H9 (cell line): ENCODE data around the gene PPCDC. TPM values are rescaled to one million over a fixed set of nuclear protein-coding genes. Genes with fewer than 3 reads are reported as not detected.

ENCODE experiments used
- DNase-seq: peaks from one replicate; pipeline ENCODE4 v3.0.0-alpha.2; 2017
- H2AFZ ChIP-seq: one replicate; pipeline ENCODE4 v1.6.1; 2013; ENCODE audit warnings: mild to moderate bottlenecking, low read length, control low read depth, moderate library complexity
- H2AK5ac ChIP-seq: 2 replicates; pipeline ENCODE4 v1.6.1; 2013; ENCODE audit warnings: low read length, control low read depth, mixed read lengths; ENCODE audit not compliant: insufficient read length
- H2BK120ac ChIP-seq: one replicate; pipeline ENCODE4 v1.6.1; 2013; ENCODE audit warnings: low read depth, mild to moderate bottlenecking, low read length, control low read depth, inconsistent platforms; ENCODE audit not compliant: poor library complexity, severe bottlenecking
- H2BK12ac ChIP-seq: 2 replicates; pipeline ENCODE4 v1.6.1; 2013; ENCODE audit warnings: low read length, control low read depth, mixed read lengths, low read depth; ENCODE audit not compliant: insufficient read length
- H2BK15ac ChIP-seq: 2 replicates; pipeline ENCODE4 v1.6.1; 2013; ENCODE audit warnings: low read depth, low read length, control low read depth
- H2BK20ac ChIP-seq: one replicate; pipeline ENCODE4 v1.6.1; 2013; ENCODE audit warnings: low read depth, mild to moderate bottlenecking, low read length, control low read depth, inconsistent platforms; ENCODE audit not compliant: poor library complexity, severe bottlenecking
- H2BK5ac ChIP-seq: 2 replicates; pipeline ENCODE4 v1.6.1; 2013; ENCODE audit warnings: low read length, control low read depth, mixed read lengths; ENCODE audit not compliant: insufficient read length
- H3K14ac ChIP-seq: 2 replicates; pipeline ENCODE4 v1.6.1; 2013; ENCODE audit warnings: low read length, control low read depth; ENCODE audit not compliant: insufficient read depth
- H3K18ac ChIP-seq: 2 replicates; pipeline ENCODE4 v1.6.1; 2013; ENCODE audit warnings: low read depth, mild to moderate bottlenecking, mixed read lengths, low read length, control low read depth; ENCODE audit not compliant: insufficient read length
- H3K23ac ChIP-seq: 2 replicates; pipeline ENCODE4 v1.6.1; 2013; ENCODE audit warnings: low read length, control low read depth, mixed read lengths, low read depth; ENCODE audit not compliant: insufficient read length
- H3K23me2 ChIP-seq: 2 replicates; pipeline ENCODE4 v1.6.1; 2013; ENCODE audit warnings: low read depth, mild to moderate bottlenecking, mixed read lengths, low read length, control low read depth; ENCODE audit not compliant: insufficient read length, poor library complexity, severe bottlenecking
- H3K27ac ChIP-seq: 2 replicates; pipeline ENCODE4 v1.5.1; 2013; ENCODE audit warnings: low read length, control low read depth, mixed read lengths, low read depth; ENCODE audit not compliant: insufficient read length
- H3K27me3 ChIP-seq: 2 replicates; pipeline ENCODE4 v1.6.1; 2013; ENCODE audit warnings: low read length, control low read depth, inconsistent platforms; ENCODE audit not compliant: insufficient read depth
- H3K4ac ChIP-seq: 2 replicates; pipeline ENCODE4 v1.6.1; 2013; ENCODE audit warnings: low read depth, mild to moderate bottlenecking, control low read depth, inconsistent platforms, low read length, moderate library complexity
- H3K4me1 ChIP-seq: 2 replicates; pipeline ENCODE4 v1.6.1; 2013; ENCODE audit warnings: low read length, control low read depth, inconsistent platforms; ENCODE audit not compliant: insufficient read depth
- H3K4me2 ChIP-seq: 2 replicates; pipeline ENCODE4 v1.6.1; 2013; ENCODE audit warnings: low read length, control low read depth, mixed read lengths; ENCODE audit not compliant: insufficient read length, insufficient read depth
- H3K56ac ChIP-seq: 2 replicates; pipeline ENCODE4 v1.6.1; 2013; ENCODE audit warnings: low read depth, mild to moderate bottlenecking, mixed read lengths, low read length, control low read depth; ENCODE audit not compliant: insufficient read length
- H3K79me1 ChIP-seq: 2 replicates; pipeline ENCODE4 v1.6.1; 2013; ENCODE audit warnings: low read depth, mild to moderate bottlenecking, moderate library complexity, low read length, control low read depth, inconsistent platforms; ENCODE audit not compliant: insufficient read depth, poor library complexity, severe bottlenecking
- H3K79me2 ChIP-seq: 2 replicates; pipeline ENCODE4 v1.6.1; 2013; ENCODE audit warnings: low read length, control low read depth, inconsistent platforms; ENCODE audit not compliant: insufficient read depth
- H3K9ac ChIP-seq: 2 replicates; pipeline ENCODE4 v1.6.1; 2013; ENCODE audit warnings: low read length, control low read depth, mixed read lengths; ENCODE audit not compliant: insufficient read length; ENCODE audit errors: extremely low read depth
- H3K9me3 ChIP-seq: one replicate; pipeline ENCODE4 v1.6.1; 2013; ENCODE audit warnings: low read depth, low read length, inconsistent platforms; ENCODE audit not compliant: control insufficient read depth
- H3T11ph ChIP-seq: one replicate; pipeline ENCODE4 v1.6.1; 2013; ENCODE audit warnings: mild to moderate bottlenecking, low read length, control low read depth, inconsistent platforms
- H4K20me1 ChIP-seq: one replicate; pipeline ENCODE4 v1.6.1; 2013; ENCODE audit not compliant: control insufficient read depth, insufficient read length, insufficient read depth
- H4K5ac ChIP-seq: 2 replicates; pipeline ENCODE4 v1.6.1; 2013; ENCODE audit warnings: low read depth, mild to moderate bottlenecking, mixed read lengths, low read length, control low read depth; ENCODE audit not compliant: insufficient read length
- H4K8ac ChIP-seq: replicated peaks from 2 replicates; pipeline ENCODE4 v1.6.1; 2013; ENCODE audit warnings: low read length, control low read depth, mixed read lengths, low read depth; ENCODE audit not compliant: insufficient read length
- H4K91ac ChIP-seq: 2 replicates; pipeline ENCODE4 v1.6.1; 2013; ENCODE audit warnings: low read depth, mild to moderate bottlenecking, moderate library complexity, mixed read lengths, low read length, control low read depth; ENCODE audit not compliant: insufficient read length
- H3K27ac Mint-ChIP-seq, 3 experiments: 2 replicates in 2 of 3; 3 replicates in 1 of 3; pipeline ENCODE4 v1.8.0; 2020 to 2021; ENCODE audit warnings: mixed read lengths in 3 of 3, mild to moderate bottlenecking in 1 of 3, moderate library complexity in 1 of 3
- H3K27me3 Mint-ChIP-seq: 2 replicates; pipeline ENCODE4 v1.8.0; 2021; ENCODE audit warnings: low read depth, mild to moderate bottlenecking, moderate library complexity, mixed read lengths
- H3K36me3 Mint-ChIP-seq, 3 experiments: 2 replicates in 2 of 3; 3 replicates in 1 of 3; pipeline ENCODE4 v1.8.0; 2020 to 2021; ENCODE audit warnings: low read depth in 3 of 3, mixed read lengths in 3 of 3; ENCODE audit not compliant: insufficient read depth in 1 of 3
- H3K4me1 Mint-ChIP-seq, 2 experiments: 2 replicates each; pipeline ENCODE4 v1.8.0; 2020; ENCODE audit warnings: mixed read lengths in 2 of 2
- H3K4me3 Mint-ChIP-seq, 2 experiments: 2 replicates in 1 of 2; 3 replicates in 1 of 2; pipeline ENCODE4 v1.8.0; 2020 to 2021; ENCODE audit warnings: mild to moderate bottlenecking in 2 of 2, mixed read lengths in 2 of 2, moderate library complexity in 1 of 2
- H3K9me3 Mint-ChIP-seq, 2 experiments: 2 replicates in 1 of 2; 3 replicates in 1 of 2; pipeline ENCODE4 v1.8.0; 2020; ENCODE audit warnings: mild to moderate bottlenecking in 2 of 2, mixed read lengths in 2 of 2, moderate library complexity in 1 of 2
- WGBS: extraction: QIAGEN DNeasy Blood & Tissue Kit; methylation state at CpG from one replicate; pipeline ENCODE4 v1.1.7; 2013; ENCODE audit warnings: missing lambda C conversion rate, low lambda C conversion rate, mixed read lengths; ENCODE audit not compliant: insufficient read length; ENCODE audit errors: extremely low coverage; 5-methylcytosine and 5-hydroxymethylcytosine counted together
- total RNA-seq: library from RNA; stranded (reverse); gene quantifications from 2 replicates; pipeline ENCODE4 v1.2.1, GENCODE V29; 2021
- TF ChIP-seq, protein P1 (sequence below): fragments of 200-600 bp; sonication (generic); conservative IDR thresholded peaks from 3 replicates; pipeline ENCODE4 v1.8.0; 2021; ENCODE audit warnings: antibody characterized with exemption, mild to moderate bottlenecking

The PPCDC gene
- total RNA-seq, 1 experiment from 2014 or later: 17.6 TPM

DNA sequence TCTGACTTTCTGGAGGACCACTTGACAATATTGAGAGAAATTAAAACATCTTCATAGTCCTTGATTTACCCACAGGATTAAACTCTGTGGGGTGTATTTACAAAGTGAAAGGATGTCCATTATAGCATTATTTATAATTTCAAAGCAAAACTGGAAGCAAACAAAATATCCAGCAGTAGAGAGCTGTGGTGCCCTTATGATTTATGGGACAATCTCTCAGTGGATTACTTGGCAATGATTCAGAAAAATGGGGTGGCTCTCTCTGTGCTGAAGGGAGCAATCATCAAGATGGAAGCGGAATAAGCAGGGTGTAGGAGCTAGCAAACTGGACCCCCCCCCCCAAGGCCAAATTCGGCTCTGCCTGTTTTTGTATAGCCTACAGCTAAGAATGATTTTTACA is 9.0 kb downstream of the PPCDC start:
- Mint-ChIP-seq H3K4me3 (no peak overlapping the region), H3K36me3 (peaks cover 19 to 41% (median 28%) of the 10 kb centered on the region in 3 experiments; a peak in 6 of 7 replicates), H3K4me1 (peaks cover 49 to 64% of the 10 kb centered on the region in 2 experiments), H3K27me3 (no peaks in the 10 kb centered on the region; the same call in 1 of the 2 replicates), H3K27ac (no peak overlapping the region), H3K9me3 (no peaks in the 10 kb centered on the region)
- H3K23me2 ChIP-seq: no peaks in the 10 kb centered on the region
- no CpG with 5 or more reads among the region's 2 CpGs for WGBS
- 0 out of 2 replicates have a peak, but pooled peaks cover 3% of the 10 kb centered on the region for H3K4me1 ChIP-seq
- no peak overlapping the region for H2AFZ ChIP-seq
- H3K56ac ChIP-seq: no peak overlapping the region
- no peak overlapping the region for H3K4ac ChIP-seq
- H2BK5ac ChIP-seq: no peak overlapping the region
- H2BK12ac ChIP-seq: no peak overlapping the region
- H4K5ac ChIP-seq: no peak overlapping the region
- H3K4me2 ChIP-seq: no peak overlapping the region
- no peaks in the 10 kb centered on the region for H3K79me2 ChIP-seq
- H2BK20ac ChIP-seq: no peak overlapping the region
- no peaks in the 10 kb centered on the region for H3K27me3 ChIP-seq
- no peak overlapping the region for H3K27ac ChIP-seq
- H2BK15ac ChIP-seq: no peak overlapping the region
- H3K79me1 ChIP-seq: no peaks in the 10 kb centered on the region
- H3T11ph ChIP-seq: no peak overlapping the region
- H3K14ac ChIP-seq: no peak overlapping the region
- DNase-seq: no peak
- no peak overlapping the region for H2AK5ac ChIP-seq
- H4K8ac ChIP-seq: no peak overlapping the region
- H4K20me1 ChIP-seq: no peaks in the 10 kb centered on the region
- H2BK120ac ChIP-seq: no peak overlapping the region
- TF ChIP-seq, protein P1, sequence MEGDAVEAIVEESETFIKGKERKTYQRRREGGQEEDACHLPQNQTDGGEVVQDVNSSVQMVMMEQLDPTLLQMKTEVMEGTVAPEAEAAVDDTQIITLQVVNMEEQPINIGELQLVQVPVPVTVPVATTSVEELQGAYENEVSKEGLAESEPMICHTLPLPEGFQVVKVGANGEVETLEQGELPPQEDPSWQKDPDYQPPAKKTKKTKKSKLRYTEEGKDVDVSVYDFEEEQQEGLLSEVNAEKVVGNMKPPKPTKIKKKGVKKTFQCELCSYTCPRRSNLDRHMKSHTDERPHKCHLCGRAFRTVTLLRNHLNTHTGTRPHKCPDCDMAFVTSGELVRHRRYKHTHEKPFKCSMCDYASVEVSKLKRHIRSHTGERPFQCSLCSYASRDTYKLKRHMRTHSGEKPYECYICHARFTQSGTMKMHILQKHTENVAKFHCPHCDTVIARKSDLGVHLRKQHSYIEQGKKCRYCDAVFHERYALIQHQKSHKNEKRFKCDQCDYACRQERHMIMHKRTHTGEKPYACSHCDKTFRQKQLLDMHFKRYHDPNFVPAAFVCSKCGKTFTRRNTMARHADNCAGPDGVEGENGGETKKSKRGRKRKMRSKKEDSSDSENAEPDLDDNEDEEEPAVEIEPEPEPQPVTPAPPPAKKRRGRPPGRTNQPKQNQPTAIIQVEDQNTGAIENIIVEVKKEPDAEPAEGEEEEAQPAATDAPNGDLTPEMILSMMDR: no peak
- H3K9me3 ChIP-seq: no peaks in the 10 kb centered on the region
- no peak overlapping the region for H3K18ac ChIP-seq
- H3K9ac ChIP-seq: no peak overlapping the region
- H3K23ac ChIP-seq: no peak overlapping the region
- H4K91ac ChIP-seq: no peak overlapping the region
